ENCODE results near the gene MOGAT3.

The MOGAT3 gene

GRCh38 chr7:101172005-101172853, 28.6 kb downstream of the MOGAT3 start:
- no peak for DNase-seq (ENCODE audit: low spot score)

GRCh38 chr7:101171442-101171837, 29.4 kb downstream of the MOGAT3 start:
- no peak for DNase-seq (ENCODE audit: low spot score)

- DNase-seq (ENCODE audit: low spot score) = no peak
Observed at GRCh38 chr7:101170617-101171441, 30.0 kb downstream of the MOGAT3 start.

GRCh38 chr7:101169838-101170551, 30.8 kb downstream of the MOGAT3 start:
- DNase-seq (ENCODE audit: low spot score) = no peak

- no peak for DNase-seq (ENCODE audit: low spot score)
Observed at GRCh38 chr7:101169110-101169837, 31.6 kb downstream of the MOGAT3 start.

GRCh38 chr7:101168412-101169049, 32.3 kb downstream of the MOGAT3 start:
- no peak for DNase-seq (ENCODE audit: low spot score)

- DNase-seq (ENCODE audit: low spot score) = no peak
Observed at GRCh38 chr7:101167645-101168411, 33.0 kb downstream of the MOGAT3 start.

GRCh38 chr7:101166909-101167644, 33.8 kb downstream of the MOGAT3 start:
- no peak for DNase-seq (ENCODE audit: low spot score)

GRCh38 chr7:101166648-101166908, 34.3 kb downstream of the MOGAT3 start:
- no peak for DNase-seq (ENCODE audit: low spot score)

GRCh38 chr7:101165958-101166647, 34.7 kb downstream of the MOGAT3 start:
- no peak for DNase-seq (ENCODE audit: low spot score)

- peak; percentile 83 for DNase-seq (ENCODE audit: low spot score)
Observed at GRCh38 chr7:101165075-101165957, 35.5 kb downstream of the MOGAT3 start, which contains the start of gene VGF. Gene VGF (minus strand): TSS chr7:101165569. CDS start chr7:101164843, 726 bp downstream.

GRCh38 chr7:101164071-101164840, 36.6 kb downstream of the MOGAT3 start:
- no peak for DNase-seq (ENCODE audit: low spot score)

GRCh38 chr7:101163279-101164070, 37.4 kb downstream of the MOGAT3 start:
- DNase-seq (ENCODE audit: low spot score) = no peak

- no peak for DNase-seq (ENCODE audit: low spot score)
Observed at GRCh38 chr7:101162551-101163278, 38.1 kb downstream of the MOGAT3 start.

GRCh38 chr7:101161692-101162471, 39.0 kb downstream of the MOGAT3 start:
- no peak for DNase-seq (ENCODE audit: low spot score)

Data from pons (tissue), 1 donor.